ENCODE results near the gene ATP5MC2.

The ATP5MC2 gene

GRCh38 chr12:53677016-53677799, 1.3 kb upstream of the ATP5MC2 start:
- Mint-ChIP-seq H3K4me3 (peak overlapping the region; percentile 86), H3K4me1 (peaks cover 0 to 19% of the 10 kb centered on the region in 2 donors), H3K27ac (peak overlapping the region; percentile 70), H3K9me3 (no peaks in the 10 kb centered on the region), H3K27me3 (peaks cover 11 to 22% of the 10 kb centered on the region in 2 donors), H3K36me3 (peaks cover 0 to 4% of the 10 kb centered on the region in 2 donors)
- DNase-seq (no peak), ATAC-seq (replicated peaks) (no peak)

DNA sequence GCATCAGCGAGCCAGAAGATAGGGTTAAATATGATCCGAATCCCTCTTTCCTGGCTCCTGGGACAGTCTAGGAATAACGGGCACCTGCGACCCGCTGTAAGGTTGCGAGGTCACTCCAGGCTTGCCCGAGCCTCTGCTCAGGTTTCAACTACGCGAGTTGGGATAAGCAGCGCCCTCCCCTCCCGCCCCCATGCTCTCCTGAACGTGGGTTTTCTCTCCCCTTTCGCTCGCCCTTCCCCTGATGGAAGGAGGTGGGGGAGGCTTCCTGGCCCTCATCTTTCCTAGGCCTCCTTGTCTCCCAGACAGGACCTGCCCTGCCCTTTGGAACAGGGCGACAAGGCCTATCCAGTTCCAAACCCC, 753 bp upstream of the ATP5MC2 start:
- Mint-ChIP-seq H3K36me3 (peaks cover 2 to 5% of the 10 kb centered on the region in 2 donors), H3K27me3 (peaks cover 11 to 22% of the 10 kb centered on the region in 2 donors), H3K4me3 (peak overlapping the region; percentile 86), H3K27ac (peak overlapping the region; percentile 88), H3K9me3 (no peaks in the 10 kb centered on the region), H3K4me1 (peaks cover 0 to 20% of the 10 kb centered on the region in 2 donors)
- DNase-seq (no peak), ATAC-seq (replicated peaks) (peak in 1 of 2 donors; percentile 2)

GRCh38 chr12:53674977-53675700, 744 bp downstream of the ATP5MC2 start:
- peaks cover 2 to 25% of the 10 kb centered on the region in 2 donors for H3K4me1 Mint-ChIP-seq
- DNase-seq (no peak), ATAC-seq (replicated peaks) (no peak)
- H3K36me3 Mint-ChIP-seq = peaks cover 8 to 12% of the 10 kb centered on the region in 2 donors
- H3K9me3 Mint-ChIP-seq = no peaks in the 10 kb centered on the region
- peak overlapping the region; percentile 86 for H3K4me3 Mint-ChIP-seq
- H3K27ac Mint-ChIP-seq = peak overlapping the region; percentile 88
- peaks cover 11 to 20% of the 10 kb centered on the region in 2 donors for H3K27me3 Mint-ChIP-seq

DNA sequence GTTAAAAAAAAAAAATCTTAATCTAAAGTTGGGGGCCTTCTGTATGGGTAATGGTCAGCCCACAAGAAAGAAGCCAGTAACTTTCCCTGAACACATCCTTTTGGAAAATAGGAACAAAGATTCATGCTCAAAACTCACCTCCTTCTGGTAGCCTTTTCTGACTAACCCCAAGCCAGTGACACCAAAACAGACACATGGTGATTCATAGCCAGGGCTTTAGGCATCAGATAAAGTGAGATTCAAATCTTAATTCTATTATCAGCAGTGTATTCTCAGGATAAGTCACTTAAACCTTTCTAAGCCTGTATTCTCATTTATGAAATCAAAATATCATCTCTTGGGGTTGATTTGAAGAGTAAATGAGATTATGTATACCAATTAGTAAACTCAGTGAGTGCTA, 4.9 kb downstream of the ATP5MC2 start:
- Mint-ChIP-seq H3K36me3 (peaks cover 20 to 35% of the 10 kb centered on the region in 2 donors), H3K4me1 (peaks cover 2 to 22% of the 10 kb centered on the region in 2 donors), H3K27me3 (no peaks in the 10 kb centered on the region), H3K27ac (no peak overlapping the region), H3K9me3 (no peaks in the 10 kb centered on the region), H3K4me3 (no peak overlapping the region)
- ATAC-seq (replicated peaks) (no peak), DNase-seq (no peak)

GRCh38 chr12:53670308-53670707, 5.6 kb downstream of the ATP5MC2 start:
- H3K4me3 Mint-ChIP-seq = no peak overlapping the region
- no peak for ATAC-seq (replicated peaks)
- H3K9me3 Mint-ChIP-seq = no peaks in the 10 kb centered on the region
- no peak overlapping the region for H3K27ac Mint-ChIP-seq
- no peaks in the 10 kb centered on the region for H3K27me3 Mint-ChIP-seq
- peaks cover 2 to 22% of the 10 kb centered on the region in 2 donors for H3K4me1 Mint-ChIP-seq
- peaks cover 20 to 41% of the 10 kb centered on the region in 2 donors for H3K36me3 Mint-ChIP-seq
- DNase-seq = no peak

- no peak overlapping the region for H3K27ac Mint-ChIP-seq
Measured at GRCh38 chr12:53667080-53667479, 8.8 kb downstream of the ATP5MC2 start.

DNA sequence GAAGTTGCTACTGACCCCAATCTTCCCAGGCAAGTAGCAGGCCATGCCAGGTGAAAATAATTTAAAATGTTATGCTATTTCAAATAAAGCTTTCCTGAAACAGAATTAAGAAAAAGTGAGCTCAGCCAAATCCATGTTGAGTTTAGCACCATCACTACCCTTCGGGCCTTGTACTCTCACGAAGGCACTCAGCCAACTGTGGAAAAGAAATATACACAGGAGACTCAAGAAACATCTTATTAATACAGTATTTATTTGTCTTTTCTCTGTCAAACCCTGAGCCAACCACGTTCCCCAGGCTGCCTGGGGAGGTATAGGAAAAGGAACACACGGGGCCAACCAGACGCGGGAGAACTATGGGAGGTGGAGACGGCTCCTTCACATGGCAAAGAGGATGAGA, 10.9 kb downstream of the ATP5MC2 start:
- Mint-ChIP-seq H3K36me3 (peaks cover 35 to 57% of the 10 kb centered on the region in 2 donors), H3K27ac (no peak overlapping the region), H3K4me3 (no peak overlapping the region), H3K9me3 (no peaks in the 10 kb centered on the region), H3K27me3 (no peaks in the 10 kb centered on the region), H3K4me1 (no peaks in the 10 kb centered on the region)
- ATAC-seq (replicated peaks) (no peak), DNase-seq (no peak)

More at GRCh38 chr12:53667080-53667479, 8.8 kb downstream of the ATP5MC2 start:
- DNase-seq (no peak), ATAC-seq (replicated peaks) (no peak)
- H3K4me1 Mint-ChIP-seq = peaks cover 2 to 7% of the 10 kb centered on the region in 2 donors
- peaks cover 37 to 55% of the 10 kb centered on the region in 2 donors for H3K36me3 Mint-ChIP-seq
- no peaks in the 10 kb centered on the region for H3K27me3 Mint-ChIP-seq
- no peak overlapping the region for H3K4me3 Mint-ChIP-seq
- no peaks in the 10 kb centered on the region for H3K9me3 Mint-ChIP-seq

GRCh38 chr12:53664191-53664590, 11.7 kb downstream of the ATP5MC2 start:
- ATAC-seq (replicated peaks) = no peak
- peaks cover 34 to 50% of the 10 kb centered on the region in 2 donors for H3K36me3 Mint-ChIP-seq

DNA sequence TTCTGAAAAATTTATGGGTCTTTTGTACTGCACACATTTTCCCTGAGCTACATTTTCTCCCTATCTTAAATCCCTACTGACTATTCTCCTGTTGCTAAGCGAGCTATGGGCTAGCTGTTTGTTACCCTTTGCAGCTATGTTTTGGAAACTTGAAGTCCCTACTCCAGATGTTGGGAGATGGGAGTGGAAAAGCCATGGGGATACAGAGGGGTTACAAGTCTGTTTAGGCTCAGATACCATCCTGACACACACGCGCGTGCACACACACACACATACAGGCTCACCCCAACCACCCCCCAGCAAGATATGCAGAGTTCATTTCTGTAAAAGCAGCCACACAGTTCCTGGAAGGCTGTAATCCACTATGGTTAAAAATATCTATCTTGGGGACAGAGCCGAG, 15.8 kb downstream of the ATP5MC2 start:
- no peaks in the 10 kb centered on the region for H3K27me3 Mint-ChIP-seq
- H3K9me3 Mint-ChIP-seq = no peaks in the 10 kb centered on the region
- no peak for DNase-seq
- no peak overlapping the region for H3K4me3 Mint-ChIP-seq
- peaks cover 28 to 38% of the 10 kb centered on the region in 2 donors for H3K36me3 Mint-ChIP-seq
- no peak for ATAC-seq (replicated peaks)
- H3K27ac Mint-ChIP-seq = no peak overlapping the region
- H3K4me1 Mint-ChIP-seq = no peaks in the 10 kb centered on the region

More at GRCh38 chr12:53664191-53664590, 11.7 kb downstream of the ATP5MC2 start:
- no peak for DNase-seq
- Mint-ChIP-seq H3K27ac (no peak overlapping the region), H3K27me3 (no peaks in the 10 kb centered on the region), H3K4me1 (no peaks in the 10 kb centered on the region), H3K9me3 (no peaks in the 10 kb centered on the region), H3K4me3 (no peak overlapping the region)

DNA sequence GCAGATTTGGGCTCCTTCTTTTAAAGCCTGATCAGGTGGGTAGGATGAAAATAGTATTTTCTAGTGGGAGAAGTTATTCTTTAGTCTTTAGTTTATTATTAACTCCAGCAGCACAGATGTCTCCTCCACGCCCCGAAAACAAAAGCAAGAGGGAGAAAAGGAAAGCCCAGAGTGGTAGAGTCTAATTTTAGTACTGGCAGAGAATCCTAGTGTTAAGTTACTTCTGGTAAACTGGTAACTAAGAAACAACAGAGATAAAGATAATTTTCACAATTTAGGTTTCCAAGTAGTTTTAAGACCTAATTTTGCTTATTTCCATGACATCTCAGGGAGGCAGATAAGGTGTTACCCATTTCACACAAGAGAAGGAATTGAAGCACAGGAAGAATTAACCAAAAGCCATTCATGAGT, 16.3 kb downstream of the ATP5MC2 start:
- H3K9me3 Mint-ChIP-seq = no peaks in the 10 kb centered on the region
- peaks cover 26 to 35% of the 10 kb centered on the region in 2 donors for H3K36me3 Mint-ChIP-seq
- ATAC-seq (replicated peaks) = no peak
- H3K27ac Mint-ChIP-seq = no peak overlapping the region
- no peaks in the 10 kb centered on the region for H3K4me1 Mint-ChIP-seq
- no peak overlapping the region for H3K4me3 Mint-ChIP-seq
- no peak for DNase-seq
- H3K27me3 Mint-ChIP-seq = no peaks in the 10 kb centered on the region

GRCh38 chr12:53659011-53659551, 16.8 kb downstream of the ATP5MC2 start:
- no peaks in the 10 kb centered on the region for H3K27me3 Mint-ChIP-seq
- H3K4me3 Mint-ChIP-seq = no peak overlapping the region
- H3K36me3 Mint-ChIP-seq = peaks cover 22 to 30% of the 10 kb centered on the region in 2 donors
- H3K4me1 Mint-ChIP-seq = no peaks in the 10 kb centered on the region
- H3K9me3 Mint-ChIP-seq = no peaks in the 10 kb centered on the region
- no peak overlapping the region for H3K27ac Mint-ChIP-seq
- DNase-seq (no peak), ATAC-seq (replicated peaks) (no peak)

DNA sequence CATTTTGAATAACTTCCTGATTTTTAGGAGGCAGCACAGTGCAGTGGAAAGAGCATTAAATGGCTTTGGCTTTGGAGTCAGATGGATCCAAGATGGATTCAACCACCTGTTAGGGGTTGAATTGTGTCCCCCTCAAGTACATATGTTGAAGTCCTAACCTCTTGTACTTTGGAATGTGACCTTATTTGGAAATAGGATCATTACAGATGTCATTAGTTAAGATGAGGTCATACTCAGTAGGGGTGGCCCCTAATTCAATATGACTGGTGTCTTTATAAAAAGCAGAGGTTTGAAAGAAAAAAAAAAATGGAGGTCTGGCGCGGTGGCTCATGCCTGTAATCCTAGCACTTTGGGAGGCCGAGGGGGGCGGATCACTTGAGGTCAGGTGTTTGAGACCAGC, 18.8 kb downstream of the ATP5MC2 start:
- H3K9me3 Mint-ChIP-seq = no peaks in the 10 kb centered on the region
- peaks cover 12 to 22% of the 10 kb centered on the region in 2 donors for H3K36me3 Mint-ChIP-seq
- ATAC-seq (replicated peaks) = no peak
- DNase-seq = no peak
- H3K4me1 Mint-ChIP-seq = no peaks in the 10 kb centered on the region
- H3K27ac Mint-ChIP-seq = no peak overlapping the region
- H3K4me3 Mint-ChIP-seq = no peak overlapping the region
- no peaks in the 10 kb centered on the region for H3K27me3 Mint-ChIP-seq

DNA sequence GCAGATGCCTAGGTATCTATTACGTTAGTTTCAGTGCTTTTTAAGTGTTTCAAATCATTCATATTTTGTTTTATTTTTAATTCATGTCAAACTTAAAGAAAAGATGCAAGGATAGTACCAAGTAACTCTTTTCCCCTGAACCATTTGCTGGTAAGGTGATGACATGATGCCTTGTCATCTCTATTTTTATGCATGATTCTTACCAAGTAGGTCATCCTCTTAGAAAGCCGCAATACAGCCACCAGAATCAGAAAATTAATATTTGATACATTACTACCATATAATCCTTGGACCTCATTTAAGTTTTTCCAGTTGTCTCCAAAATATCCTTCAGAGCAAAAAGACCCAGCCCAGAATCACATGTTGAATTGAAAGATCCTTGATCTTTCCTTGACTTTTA, 22.3 kb downstream of the ATP5MC2 start:
- no peaks in the 10 kb centered on the region for H3K27me3 Mint-ChIP-seq
- ATAC-seq (replicated peaks) (no peak), DNase-seq (no peak)
- peaks cover 3 to 10% of the 10 kb centered on the region in 2 donors for H3K36me3 Mint-ChIP-seq
- H3K9me3 Mint-ChIP-seq = no peaks in the 10 kb centered on the region
- H3K4me3 Mint-ChIP-seq = no peak overlapping the region
- no peaks in the 10 kb centered on the region for H3K4me1 Mint-ChIP-seq
- no peak overlapping the region for H3K27ac Mint-ChIP-seq

- ATAC-seq (replicated peaks) (no peak), DNase-seq (no peak)
- no peak overlapping the region for H3K4me3 Mint-ChIP-seq
- no peak overlapping the region for H3K27ac Mint-ChIP-seq
- no peaks in the 10 kb centered on the region for H3K4me1 Mint-ChIP-seq
- H3K9me3 Mint-ChIP-seq = no peaks in the 10 kb centered on the region
- no peaks in the 10 kb centered on the region for H3K27me3 Mint-ChIP-seq
- peaks cover 3 to 10% of the 10 kb centered on the region in 2 donors for H3K36me3 Mint-ChIP-seq
Measured at GRCh38 chr12:53652366-53652765, 23.5 kb downstream of the ATP5MC2 start.

Measured in stimulated activated naive B cell treated with anti-CD40 and anti-IgM and Interleukin-4, amounts not matched to agents 10 μg/mL and 1 μg/mL and 100 μg/mL, for 72 hours (primary cell).